ENCODE data around the gene OXCT2. TPM values are rescaled to one million over a fixed set of nuclear protein-coding genes. Genes with fewer than 3 reads are reported as not detected.
"Not testable (repeated sequence)": the region's sequence is repeated elsewhere in the genome, so short reads cannot be mapped to it uniquely, and the experiment has no call there.

OXCT2 gene
- total RNA-seq, 1 experiment from 2014 or later = not detected

DNA sequence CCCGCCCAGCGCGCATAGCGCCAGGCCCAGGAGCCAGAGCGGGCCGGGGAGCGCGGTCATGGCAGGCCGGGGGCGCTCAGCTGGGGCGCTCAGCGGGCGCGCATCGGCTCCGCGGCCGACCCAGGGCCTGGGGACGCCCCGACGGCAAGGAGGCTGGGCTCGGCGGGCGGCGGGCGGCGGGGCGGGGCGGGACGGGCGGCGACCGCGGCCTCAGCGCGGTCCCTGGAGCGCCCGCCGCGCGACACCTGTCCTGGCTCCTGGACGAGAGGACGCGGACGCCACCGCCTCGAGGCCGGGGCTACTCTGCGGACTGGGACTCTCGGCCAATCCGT, 17.2 kb upstream of the OXCT2 start:
- in situ Hi-C loops (cut with HindIII; ENCODE audit: low sequenced_read_pairs) = no loop called here
- no peak for DNase-seq (ENCODE audit: low spot score)

DNA sequence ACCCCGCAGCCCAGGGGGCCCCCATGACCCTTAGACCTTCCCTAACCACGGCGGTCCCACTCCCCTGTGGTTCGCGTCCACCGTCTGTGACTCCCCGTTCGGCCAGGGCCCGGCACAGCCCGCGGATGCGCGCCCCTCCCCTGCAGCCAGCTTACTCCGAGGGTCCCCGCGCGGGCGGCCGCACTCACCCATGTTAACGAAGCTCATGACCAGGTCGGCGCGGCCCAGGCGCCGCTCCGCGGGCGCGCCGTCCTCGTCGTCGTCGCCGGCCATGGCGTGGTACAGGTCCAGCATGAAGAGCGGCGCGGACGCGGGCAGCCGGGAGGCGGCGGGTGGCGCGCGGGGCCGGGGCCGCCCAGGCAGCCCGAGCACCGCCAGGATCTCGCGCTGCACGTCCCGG, 16.8 kb upstream of the OXCT2 start:
- in situ Hi-C loops (cut with HindIII; ENCODE audit: low sequenced_read_pairs); DNase-seq (ENCODE audit: low spot score): not testable (repeated sequence)

- in situ Hi-C loops (cut with HindIII; ENCODE audit: low sequenced_read_pairs) = no loop called here
- DNase-seq (ENCODE audit: low spot score) = no peak
Observed at GRCh38 chr1:39787468-39787867, 16.3 kb upstream of the OXCT2 start.

- DNase-seq (ENCODE audit: low spot score); in situ Hi-C loops (cut with HindIII; ENCODE audit: low sequenced_read_pairs): not testable (repeated sequence)
Observed at GRCh38 chr1:39787108-39787375, 15.9 kb upstream of the OXCT2 start.

- in situ Hi-C loops (cut with HindIII; ENCODE audit: low sequenced_read_pairs); DNase-seq (ENCODE audit: low spot score): not testable (repeated sequence)
Observed at GRCh38 chr1:39786303-39787107, 15.4 kb upstream of the OXCT2 start.

DNA sequence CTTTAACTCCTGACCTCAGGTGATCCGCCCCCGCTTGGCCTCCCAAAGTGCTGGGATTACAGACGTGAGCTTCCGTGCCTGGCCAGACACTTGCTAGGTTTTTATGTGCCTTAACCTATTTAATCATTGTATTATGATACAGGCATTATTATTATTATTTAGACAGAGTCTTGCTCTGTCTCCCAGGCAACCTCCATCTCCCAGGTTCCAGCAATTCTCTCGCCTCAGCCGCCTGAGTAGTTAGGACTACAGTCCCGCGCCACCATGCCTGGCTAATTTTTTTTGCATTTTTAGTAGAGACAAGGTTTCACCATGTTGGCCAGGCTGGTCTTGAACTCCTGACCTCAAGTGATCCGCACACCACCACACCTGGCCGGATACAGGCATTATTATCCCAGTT, 11.5 kb upstream of the OXCT2 start:
- DNase-seq (ENCODE audit: low spot score); in situ Hi-C loops (cut with HindIII; ENCODE audit: low sequenced_read_pairs): not testable (repeated sequence)

DNA sequence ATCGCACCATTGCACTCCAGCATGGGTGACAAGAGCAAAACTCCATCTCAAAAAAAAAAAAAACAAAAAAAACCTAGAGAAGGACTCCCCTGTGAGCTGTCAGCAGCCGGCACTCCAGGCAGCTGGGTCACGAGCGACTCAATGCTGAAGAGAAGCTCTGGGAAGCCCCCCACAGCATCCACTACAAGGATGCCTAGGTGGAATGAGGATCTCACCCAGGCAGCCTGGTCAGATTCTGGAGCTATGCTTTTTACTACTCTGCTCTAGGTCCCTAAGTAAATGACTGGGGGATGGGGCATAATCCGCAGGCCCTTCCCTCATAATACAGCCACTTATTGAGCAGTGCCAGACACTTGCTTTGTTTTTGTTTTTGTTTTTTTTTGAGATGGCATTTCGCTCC, 11.0 kb upstream of the OXCT2 start:
- in situ Hi-C loops (cut with HindIII; ENCODE audit: low sequenced_read_pairs) = no loop called here
- DNase-seq (ENCODE audit: low spot score) = no peak

GRCh38 chr1:39781349-39781715, 10.2 kb upstream of the OXCT2 start:
- DNase-seq (ENCODE audit: low spot score) = no peak
- in situ Hi-C loops (cut with HindIII; ENCODE audit: low sequenced_read_pairs) = no loop called here

DNA sequence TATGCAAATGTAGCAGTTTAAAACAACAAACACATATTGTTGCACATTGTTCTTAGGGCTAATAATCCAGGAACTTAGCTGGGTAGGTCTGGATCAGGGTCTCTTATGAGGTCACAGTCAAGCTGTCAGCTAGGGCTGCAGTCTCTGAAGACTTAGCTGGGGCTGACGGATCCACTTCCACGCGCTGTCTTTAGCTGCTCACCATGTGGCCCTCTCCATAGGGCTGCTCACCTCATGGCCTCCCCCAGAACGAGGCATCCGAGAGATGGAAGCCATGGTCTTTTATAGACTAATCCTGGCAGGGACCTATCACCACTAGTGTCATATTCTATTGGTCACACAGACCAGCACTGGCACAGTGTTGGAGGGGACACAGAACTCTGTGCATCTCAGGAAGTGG, 8.7 kb upstream of the OXCT2 start:
- in situ Hi-C loops (cut with HindIII; ENCODE audit: low sequenced_read_pairs) = no loop called here
- no peak for DNase-seq (ENCODE audit: low spot score)

DNA sequence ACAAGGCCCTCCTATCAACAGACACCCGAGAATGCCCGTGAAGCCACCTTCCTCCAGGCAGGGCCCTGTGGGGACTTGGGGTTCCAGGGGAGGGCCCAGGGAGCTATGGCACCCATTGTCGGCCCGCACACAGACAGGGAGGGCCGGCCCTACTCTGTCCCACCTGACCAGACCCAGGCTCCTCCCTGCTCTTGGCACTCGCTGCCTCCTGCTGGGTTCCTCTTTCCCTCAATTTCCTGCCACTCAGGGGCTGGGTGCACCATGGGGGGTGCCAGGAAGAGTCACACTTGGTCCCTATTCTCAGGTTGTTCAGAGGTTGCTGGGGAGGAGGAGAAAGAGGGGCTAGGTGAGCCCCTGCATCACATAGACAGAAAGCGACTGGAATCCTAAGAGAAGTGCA, 8.0 kb upstream of the OXCT2 start:
- DNase-seq (ENCODE audit: low spot score) = no peak
- in situ Hi-C loops (cut with HindIII; ENCODE audit: low sequenced_read_pairs) = no loop called here

DNA sequence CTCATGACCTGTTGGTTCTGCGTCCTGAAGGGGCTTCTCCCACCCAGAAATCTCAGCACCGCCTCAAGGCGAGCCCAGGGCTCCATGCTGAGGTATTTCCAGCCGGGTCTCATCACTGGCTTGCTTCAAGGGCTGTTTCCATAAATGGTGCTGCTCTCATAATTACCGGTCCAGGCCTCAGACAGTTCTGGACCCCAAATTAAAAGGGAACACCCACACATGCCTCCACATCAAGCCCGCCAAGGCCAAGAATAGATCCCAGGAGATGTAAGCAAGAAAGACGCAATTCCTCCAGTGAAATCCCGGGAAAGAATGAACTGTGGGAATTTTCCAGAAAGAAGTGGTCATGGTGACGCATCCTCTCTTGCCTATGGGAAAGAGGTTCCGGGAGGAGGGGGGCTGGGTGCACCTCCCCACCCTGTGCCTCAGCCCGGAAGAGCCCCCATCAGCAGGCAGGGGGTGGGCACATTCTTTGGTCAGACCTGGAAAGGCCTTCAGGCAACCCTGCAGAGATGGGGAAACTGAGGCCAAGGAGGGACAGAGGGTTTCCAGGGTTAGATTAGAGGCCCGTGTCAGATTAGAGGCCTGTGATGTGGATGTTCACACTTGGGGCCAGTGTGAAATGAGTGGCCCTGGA, 7.4 kb upstream of the OXCT2 start:
- in situ Hi-C loops (cut with HindIII; ENCODE audit: low sequenced_read_pairs); DNase-seq (ENCODE audit: low spot score): not testable (repeated sequence)

DNA sequence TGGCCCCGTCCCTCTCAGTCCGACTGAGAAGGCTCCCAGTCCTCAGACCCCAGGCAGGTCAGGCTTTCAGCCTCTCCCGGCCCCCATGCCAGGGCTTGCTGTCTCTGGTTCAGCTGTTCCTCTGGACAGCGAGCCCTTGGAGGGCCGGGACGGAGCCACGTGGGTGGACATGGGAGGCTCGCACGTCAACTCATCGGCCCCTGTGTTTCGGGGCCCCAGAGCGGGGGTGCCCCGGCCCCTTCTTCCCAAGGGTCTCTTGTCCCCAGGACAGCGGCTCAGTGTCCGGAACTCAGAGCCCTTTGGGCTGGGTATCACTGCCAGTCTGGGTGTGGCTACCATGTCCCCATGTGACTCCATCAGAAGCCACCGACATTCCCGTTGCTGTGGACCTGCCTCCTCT, 6.7 kb upstream of the OXCT2 start:
- DNase-seq (ENCODE audit: low spot score); in situ Hi-C loops (cut with HindIII; ENCODE audit: low sequenced_read_pairs): not testable (repeated sequence)

DNA sequence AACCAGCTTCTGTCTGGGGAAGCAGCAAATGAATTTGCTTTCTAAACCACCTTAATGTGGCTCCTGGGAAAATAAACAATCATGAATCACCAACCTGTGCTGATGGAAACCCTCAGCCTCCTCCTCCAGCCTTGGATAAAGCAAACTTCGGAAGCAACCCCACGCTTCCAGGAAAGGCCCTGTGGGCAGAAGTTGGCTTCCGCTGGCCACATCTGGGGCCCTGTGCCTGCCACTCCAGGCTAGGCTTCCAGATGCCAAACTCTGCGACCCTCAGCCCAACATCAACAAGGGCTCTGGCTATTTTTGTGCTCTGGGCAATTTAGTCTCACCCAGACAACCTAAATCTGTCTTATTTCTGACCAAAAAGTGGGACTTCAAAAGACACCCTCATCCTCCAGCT, 6.2 kb upstream of the OXCT2 start:
- DNase-seq (ENCODE audit: low spot score) = no peak
- in situ Hi-C loops (cut with HindIII; ENCODE audit: low sequenced_read_pairs) = no loop called here

DNA sequence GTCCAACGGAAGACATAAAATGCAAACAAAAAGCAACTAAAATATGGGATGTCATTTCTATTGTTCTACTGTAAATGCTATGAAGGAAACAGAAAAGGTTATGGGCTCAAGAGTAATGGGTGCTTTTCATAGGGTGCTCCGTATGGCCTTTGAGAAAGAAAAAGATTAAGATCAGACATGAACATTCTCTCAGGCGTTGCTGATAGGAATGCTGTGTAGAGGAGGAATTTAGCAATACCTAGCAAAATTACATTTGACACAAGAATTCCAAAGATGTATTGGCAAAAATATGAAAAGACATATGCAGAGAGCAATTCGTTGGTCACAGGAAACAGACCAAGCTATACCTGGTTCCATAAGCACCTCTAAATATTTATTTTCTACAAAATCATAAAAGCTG, 5.7 kb upstream of the OXCT2 start:
- DNase-seq (ENCODE audit: low spot score) = no peak
- in situ Hi-C loops (cut with HindIII; ENCODE audit: low sequenced_read_pairs) = no loop called here

GRCh38 chr1:39776400-39776713, 5.2 kb upstream of the OXCT2 start:
- in situ Hi-C loops (cut with HindIII; ENCODE audit: low sequenced_read_pairs) = no loop called here

GRCh38 chr1:39775676-39776399, 4.7 kb upstream of the OXCT2 start:
- in situ Hi-C loops (cut with HindIII; ENCODE audit: low sequenced_read_pairs); DNase-seq (ENCODE audit: low spot score): not testable (repeated sequence)

More at GRCh38 chr1:39776400-39776713, 5.2 kb upstream of the OXCT2 start:
- DNase-seq (ENCODE audit: low spot score) = no peak

GRCh38 chr1:39775141-39775540, 4.0 kb upstream of the OXCT2 start:
- not testable (repeated sequence) for DNase-seq (ENCODE audit: low spot score)

DNA sequence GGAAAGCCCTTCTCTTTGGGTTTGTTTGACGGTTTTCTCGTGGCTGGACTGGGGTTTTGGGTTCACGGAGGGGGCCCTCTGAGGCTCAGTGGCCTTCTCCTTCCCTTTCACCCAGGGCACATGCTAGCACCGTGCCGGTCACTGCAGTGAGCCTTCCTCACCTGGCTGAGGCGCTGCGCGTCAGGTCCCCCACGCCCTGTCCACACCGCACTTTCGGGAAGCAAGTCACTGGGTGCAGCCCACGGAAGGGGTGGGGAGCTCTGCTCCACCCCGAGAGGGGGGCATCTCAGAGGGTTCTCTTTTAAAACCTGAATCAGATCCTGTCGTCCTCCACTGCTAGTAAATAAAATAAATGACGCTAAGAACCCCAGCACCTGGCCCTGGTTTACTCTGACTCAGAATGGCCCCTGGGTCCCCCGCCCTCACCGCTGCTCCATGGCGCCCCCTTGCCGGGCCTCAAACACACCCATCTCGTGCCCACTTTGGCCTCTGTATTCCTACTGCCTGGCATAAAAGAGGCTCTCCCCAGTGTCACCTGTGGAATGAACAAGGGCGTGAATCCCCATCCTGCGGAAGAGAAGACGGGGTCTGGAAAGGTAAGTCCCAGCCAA, 2.3 kb upstream of the OXCT2 start:
- in situ Hi-C loops (cut with HindIII; ENCODE audit: low sequenced_read_pairs); DNase-seq (ENCODE audit: low spot score): not testable (repeated sequence)

More at GRCh38 chr1:39775141-39775540, 4.0 kb upstream of the OXCT2 start:
- in situ Hi-C loops (cut with HindIII; ENCODE audit: low sequenced_read_pairs) = not testable (repeated sequence)

DNA sequence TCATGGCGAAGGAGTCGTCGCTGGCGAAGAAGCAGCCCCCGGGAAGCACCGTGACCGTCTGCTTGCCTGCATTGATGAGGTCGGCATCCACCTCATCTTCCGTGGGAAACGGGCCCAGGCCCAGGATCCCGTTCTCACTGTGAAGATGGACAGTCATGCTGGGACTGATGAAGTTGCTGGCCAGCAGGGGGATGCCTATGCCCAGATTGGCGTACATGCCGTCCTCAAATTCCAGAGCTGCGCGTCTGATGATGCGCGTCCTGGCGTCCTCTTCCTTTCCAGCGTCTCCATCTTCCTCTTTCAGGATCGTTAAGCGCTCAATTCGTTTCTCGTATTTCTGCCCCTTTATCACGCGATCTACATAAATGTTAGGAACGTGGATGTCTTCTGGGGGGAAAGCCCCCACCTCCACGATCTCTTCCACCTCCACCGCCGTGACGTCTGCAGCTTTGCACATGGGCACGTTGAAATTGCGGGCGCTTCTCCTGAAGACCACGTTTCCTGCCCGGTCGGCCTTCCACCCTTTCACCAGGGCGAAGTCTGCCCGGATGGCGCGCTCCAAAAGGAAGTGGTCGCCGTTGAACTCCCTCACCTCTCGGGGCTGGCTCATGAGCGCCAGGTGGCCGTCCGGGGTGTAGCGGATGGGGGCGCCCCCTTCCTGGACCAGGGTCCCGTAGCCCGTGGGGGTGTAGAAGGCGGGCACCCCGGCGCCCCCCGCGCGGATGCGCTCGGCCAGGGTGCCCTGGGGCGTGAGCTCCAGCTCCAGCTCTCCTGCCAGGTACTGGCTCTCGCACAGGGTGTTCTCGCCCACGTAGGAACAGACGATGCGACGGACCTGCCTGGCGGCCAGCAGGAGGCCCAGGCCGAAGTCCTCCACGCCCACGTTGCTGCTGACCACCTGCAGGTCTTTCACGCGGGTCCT, 787 bp downstream of the OXCT2 start:
- in situ Hi-C loops (cut with HindIII; ENCODE audit: low sequenced_read_pairs); DNase-seq (ENCODE audit: low spot score): not testable (repeated sequence)

Measured in G401 (cell line).